Cardiac muscle cell (in vitro differentiated cells and primary cell): ENCODE results near the gene SMAD4. TPM values are rescaled to one million over a fixed set of nuclear protein-coding genes. Genes with fewer than 3 reads are reported as not detected.

Experiments
- DNase-seq, 2 donors: peaks; one replicate each; pipeline versions ENCODE4 v3.0.0 to v3.0.0-alpha.2; 2010 to 2017; ENCODE audit warnings: low read depth in 1 of 2, low spot score in 1 of 2
- H3K27ac ChIP-seq: fragments of 200-600 bp; sonication (generic); 2 replicates; pipeline ENCODE4 v1.5.1; 2016
- H3K27me3 ChIP-seq: fragments of 200-600 bp; sonication (generic); 2 replicates; pipeline ENCODE4 v1.6.0; 2016; ENCODE audit warnings: control low read depth
- H3K36me3 ChIP-seq: fragments of 200-600 bp; sonication (generic); 2 replicates; pipeline ENCODE4 v1.5.1; 2016; ENCODE audit warnings: control low read depth
- H3K4me1 ChIP-seq: fragments of 200-600 bp; sonication (generic); 2 replicates; pipeline ENCODE4 v1.8.1; 2017; ENCODE audit warnings: low read depth, mild to moderate bottlenecking, mixed run types
- H3K4me3 ChIP-seq: fragments of 200-600 bp; sonication (generic); 2 replicates; pipeline ENCODE4 v1.5.1; 2016; ENCODE audit warnings: mild to moderate bottlenecking
- H3K9me3 ChIP-seq: fragments of 200-600 bp; sonication (generic); 2 replicates; pipeline ENCODE4 v1.5.1; 2017; ENCODE audit warnings: low read depth, mild to moderate bottlenecking, control low read depth
- polyA plus RNA-seq: library from polyadenylated mRNA; unstranded; fragments of >200 nt; fragmentation: Nextera tagmentation; extraction: Ambion mirVana; gene quantifications from 2 replicates; pipeline ENCODE4 v1.2.1, GENCODE V29; 2016
- total RNA-seq: library from RNA; depleted of rRNA; stranded (reverse); fragments of >200 nt; gene quantifications from 2 replicates; pipeline ENCODE4 v1.2.3, GENCODE V29; 2016
- TF ChIP-seq, protein P1 (sequence below): IDR thresholded peaks from 2 replicates; pipeline ENCODE4 v1.5.1; 2012; ENCODE audit warnings: low read depth, mild to moderate bottlenecking, low read length

SMAD4 gene
- total and polyA plus RNA-seq, 2 experiments from 2014 or later, result 72.4 to 75.5 TPM

DNA sequence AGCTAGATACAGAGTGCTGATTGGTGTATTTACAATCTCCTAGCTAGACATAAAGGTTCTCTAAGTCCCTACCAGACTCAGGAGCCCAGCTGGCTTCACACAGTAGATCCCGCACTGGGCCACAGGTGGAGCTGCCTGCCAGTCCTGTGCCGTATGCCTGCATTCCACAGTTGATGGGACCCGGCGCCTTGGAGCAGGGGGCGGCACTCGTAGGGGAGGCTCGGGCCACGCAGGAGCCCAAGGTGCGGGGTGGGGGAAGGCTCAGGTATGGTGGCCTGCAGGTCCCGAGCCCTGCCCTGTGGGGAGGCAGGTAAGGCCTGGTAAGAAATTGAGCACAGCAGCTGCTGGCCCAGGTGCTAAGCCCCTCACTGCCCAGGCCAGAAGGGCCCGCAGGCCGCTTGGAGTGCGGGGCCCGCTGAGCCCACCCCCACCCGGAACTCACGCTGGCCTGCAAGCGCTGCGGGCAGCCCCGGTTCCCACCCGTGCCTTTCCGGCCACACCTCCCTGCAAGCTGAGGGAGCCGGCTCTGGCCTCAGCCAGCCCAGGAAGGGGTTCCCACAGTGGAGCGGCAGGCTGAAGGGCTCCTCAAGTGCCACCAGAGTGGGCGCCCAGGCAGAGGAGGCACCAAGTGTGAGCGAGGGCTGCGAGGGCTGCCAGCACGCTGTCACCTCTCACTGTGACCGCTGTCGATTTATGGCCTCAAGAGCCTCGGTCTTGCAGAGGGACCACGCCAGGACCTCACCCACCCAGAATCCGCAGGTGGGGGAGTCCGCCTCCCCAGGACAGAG, 91.0 kb downstream of the SMAD4 start:
- DNase-seq, result no peak
- Histone ChIP-seq H3K4me1 (no peaks in the 10 kb centered on the region), H3K4me3 (no peak overlapping the region), H3K27me3 (no peaks in the 10 kb centered on the region), H3K9me3 (no peaks in the 10 kb centered on the region), H3K27ac (no peak overlapping the region), H3K36me3 (no peaks in the 10 kb centered on the region)
- TF ChIP-seq, protein P1, sequence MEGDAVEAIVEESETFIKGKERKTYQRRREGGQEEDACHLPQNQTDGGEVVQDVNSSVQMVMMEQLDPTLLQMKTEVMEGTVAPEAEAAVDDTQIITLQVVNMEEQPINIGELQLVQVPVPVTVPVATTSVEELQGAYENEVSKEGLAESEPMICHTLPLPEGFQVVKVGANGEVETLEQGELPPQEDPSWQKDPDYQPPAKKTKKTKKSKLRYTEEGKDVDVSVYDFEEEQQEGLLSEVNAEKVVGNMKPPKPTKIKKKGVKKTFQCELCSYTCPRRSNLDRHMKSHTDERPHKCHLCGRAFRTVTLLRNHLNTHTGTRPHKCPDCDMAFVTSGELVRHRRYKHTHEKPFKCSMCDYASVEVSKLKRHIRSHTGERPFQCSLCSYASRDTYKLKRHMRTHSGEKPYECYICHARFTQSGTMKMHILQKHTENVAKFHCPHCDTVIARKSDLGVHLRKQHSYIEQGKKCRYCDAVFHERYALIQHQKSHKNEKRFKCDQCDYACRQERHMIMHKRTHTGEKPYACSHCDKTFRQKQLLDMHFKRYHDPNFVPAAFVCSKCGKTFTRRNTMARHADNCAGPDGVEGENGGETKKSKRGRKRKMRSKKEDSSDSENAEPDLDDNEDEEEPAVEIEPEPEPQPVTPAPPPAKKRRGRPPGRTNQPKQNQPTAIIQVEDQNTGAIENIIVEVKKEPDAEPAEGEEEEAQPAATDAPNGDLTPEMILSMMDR, result no peak

DNA sequence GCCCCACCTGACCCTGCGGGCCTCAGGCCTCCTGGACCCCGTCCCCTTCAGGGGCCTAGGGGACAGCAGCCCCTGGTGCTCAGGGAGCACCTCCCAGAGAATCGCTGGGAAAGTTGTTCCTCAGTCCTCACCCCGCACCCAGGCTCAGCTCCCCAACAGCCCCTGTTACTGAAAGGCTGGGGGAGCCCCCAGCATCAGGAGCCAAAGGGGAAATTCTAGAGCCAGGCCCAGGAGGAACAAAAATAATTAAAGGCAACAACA, 91.5 kb downstream of the SMAD4 start:
- no peaks in the 10 kb centered on the region for H3K9me3 ChIP-seq
- no peak overlapping the region for H3K27ac ChIP-seq
- H3K4me1 ChIP-seq, result no peaks in the 10 kb centered on the region
- H3K36me3 ChIP-seq, result no peaks in the 10 kb centered on the region
- TF ChIP-seq, protein P1, result no peak
- no peak for DNase-seq
- no peaks in the 10 kb centered on the region for H3K27me3 ChIP-seq
- no peak overlapping the region for H3K4me3 ChIP-seq

DNA sequence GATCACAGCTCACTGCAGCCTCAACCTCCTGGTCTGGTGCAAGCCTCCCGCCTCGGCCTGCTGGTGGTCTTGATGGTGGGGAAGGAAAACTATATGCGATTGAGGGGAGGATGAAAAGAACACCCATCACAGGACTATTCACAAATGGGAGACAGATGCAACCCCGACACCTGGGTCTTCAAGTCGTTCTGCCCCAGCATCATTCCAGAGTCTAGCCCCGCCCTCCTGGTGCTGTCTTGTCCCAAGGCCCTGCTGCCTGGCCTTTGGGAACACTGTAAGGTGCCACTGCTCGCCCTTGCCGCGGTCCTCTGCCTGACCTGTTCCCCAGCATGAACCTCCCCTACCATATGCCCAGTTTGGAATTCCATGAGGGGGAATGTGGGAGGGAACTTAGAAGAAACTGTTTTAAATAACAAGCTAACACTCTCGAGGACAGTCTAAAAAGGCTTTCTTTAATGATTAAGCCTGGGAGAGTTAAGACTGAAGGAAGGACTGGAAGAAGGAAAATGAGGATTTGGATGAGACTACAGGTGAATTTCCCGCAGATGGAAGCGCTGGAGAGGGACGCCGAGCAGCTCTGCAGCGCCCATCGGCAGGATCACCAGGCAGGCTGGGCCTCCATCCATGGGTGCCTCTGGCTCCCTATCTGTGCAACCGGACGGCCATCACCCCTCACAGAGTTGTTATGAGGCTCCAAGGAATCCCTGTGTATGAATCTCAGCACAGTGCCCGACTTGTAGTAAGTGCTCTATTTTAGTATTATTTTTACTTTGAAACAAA, 92.4 kb downstream of the SMAD4 start:
- no peaks in the 10 kb centered on the region for H3K4me1 ChIP-seq
- H3K9me3 ChIP-seq, result no peaks in the 10 kb centered on the region
- no peaks in the 10 kb centered on the region for H3K27me3 ChIP-seq
- TF ChIP-seq, protein P1, result no peak
- no peaks in the 10 kb centered on the region for H3K36me3 ChIP-seq
- H3K27ac ChIP-seq, result no peak overlapping the region
- no peak overlapping the region for H3K4me3 ChIP-seq
- no peak for DNase-seq

DNA sequence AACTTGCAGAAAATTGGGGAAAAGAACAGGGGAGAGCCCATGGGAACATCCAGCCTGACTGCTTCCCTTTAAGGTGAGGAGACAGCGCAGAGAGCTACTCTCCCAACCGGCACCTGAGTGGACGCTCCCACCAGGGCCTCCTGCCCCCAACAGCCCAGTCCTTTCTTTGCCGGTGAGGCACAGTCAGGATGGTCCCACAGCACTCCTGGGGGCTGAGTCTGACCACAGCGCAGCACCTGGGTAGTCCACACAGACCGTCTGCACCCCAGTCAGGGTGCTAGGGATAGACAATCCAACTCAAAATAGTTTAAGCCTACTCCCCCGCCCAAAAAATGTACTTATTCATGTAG, 93.0 kb downstream of the SMAD4 start:
- no peak for DNase-seq
- TF ChIP-seq, protein P1, result no peak
- Histone ChIP-seq H3K27me3 (no peaks in the 10 kb centered on the region), H3K27ac (no peak overlapping the region), H3K4me1 (no peaks in the 10 kb centered on the region), H3K4me3 (no peak overlapping the region), H3K36me3 (no peaks in the 10 kb centered on the region), H3K9me3 (no peaks in the 10 kb centered on the region)

DNA sequence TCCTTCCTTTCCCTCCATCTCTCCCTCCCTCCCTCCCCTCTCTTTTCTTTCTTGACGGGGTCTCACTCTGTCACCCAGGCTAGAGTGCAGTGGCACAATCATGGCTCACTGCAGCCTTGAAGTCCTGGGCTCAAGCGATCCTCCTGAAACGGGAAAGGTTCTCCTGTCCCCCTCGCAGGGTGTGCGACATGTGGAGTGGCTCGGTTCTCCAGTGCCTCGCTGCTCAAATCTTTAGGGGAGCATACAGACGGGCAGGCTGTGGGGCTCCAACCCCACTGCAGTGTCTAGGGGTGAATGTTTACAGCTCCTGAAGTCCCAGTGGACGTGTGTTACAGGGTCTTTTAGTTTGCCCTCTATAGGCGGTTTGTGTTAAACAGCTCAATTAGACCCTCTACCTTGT, 93.5 kb downstream of the SMAD4 start:
- no peak overlapping the region for H3K4me3 ChIP-seq
- H3K27ac ChIP-seq, result no peak overlapping the region
- no peaks in the 10 kb centered on the region for H3K27me3 ChIP-seq
- no peaks in the 10 kb centered on the region for H3K4me1 ChIP-seq
- no peak for DNase-seq
- no peaks in the 10 kb centered on the region for H3K36me3 ChIP-seq
- TF ChIP-seq, protein P1, result no peak
- no peaks in the 10 kb centered on the region for H3K9me3 ChIP-seq
